Measurements from ENCODE around the gene SHLD1.

The SHLD1 gene

GRCh38 chr20:5822569-5822968 lies 72.4 kb downstream of the SHLD1 start:
- no peak for DNase-seq

GRCh38 chr20:5825130-5825719 lies 75.0 kb downstream of the SHLD1 start:
- no peak for DNase-seq

GRCh38 chr20:5827098-5827853 lies 77.1 kb downstream of the SHLD1 start:
- DNase-seq = no peak

GRCh38 chr20:5827861-5828260 lies 77.7 kb downstream of the SHLD1 start:
- DNase-seq = no peak

- DNase-seq = no peak
Observed at GRCh38 chr20:5829241-5829809, 79.1 kb downstream of the SHLD1 start.

- DNase-seq = no peak
Observed at GRCh38 chr20:5831539-5832237, 81.5 kb downstream of the SHLD1 start.

- DNase-seq = no peak
Observed at GRCh38 chr20:5833309-5833941, 83.2 kb downstream of the SHLD1 start.

GRCh38 chr20:5834436-5835005 lies 84.3 kb downstream of the SHLD1 start:
- no peak for DNase-seq

- DNase-seq = peak; percentile 6
Observed at GRCh38 chr20:5835321-5835821, 85.2 kb downstream of the SHLD1 start.

GRCh38 chr20:5835871-5836270 lies 85.7 kb downstream of the SHLD1 start:
- no peak for DNase-seq

GRCh38 chr20:5836569-5836968 lies 86.4 kb downstream of the SHLD1 start:
- no peak for DNase-seq

GRCh38 chr20:5840411-5841002 lies 90.3 kb downstream of the SHLD1 start:
- no peak for DNase-seq

- DNase-seq = no peak
Observed at GRCh38 chr20:5841522-5841921, 91.3 kb downstream of the SHLD1 start.

- DNase-seq = no peak
Observed at GRCh38 chr20:5842465-5842864, 92.3 kb downstream of the SHLD1 start.

- no peak for DNase-seq
Observed at GRCh38 chr20:5843054-5843592, 92.9 kb downstream of the SHLD1 start.

GRCh38 chr20:5844063-5844681 lies 94.0 kb downstream of the SHLD1 start:
- peak; percentile 11 for DNase-seq

GRCh38 chr20:5845681-5846615 lies 95.7 kb downstream of the SHLD1 start:
- DNase-seq = no peak

GRCh38 chr20:5848711-5849505 lies 98.7 kb downstream of the SHLD1 start:
- no peak for DNase-seq

- DNase-seq = no peak
Observed at GRCh38 chr20:5855939-5856338, 105.7 kb downstream of the SHLD1 start.

Data from CD4-positive, alpha-beta T cell treated with Interferon gamma for 1 hour (primary cell).